Tibial nerve (tissue), 4 donors: ENCODE measurements around the gene TESK1. TPM values are rescaled to one million over a fixed set of nuclear protein-coding genes. Genes with fewer than 3 reads are reported as not detected.

Experiments used
- DNase-seq, 2 donors: peaks; one replicate each; pipeline ENCODE4 v3.0.0-alpha.2; 2019; ENCODE audit warnings: low spot score in 2 of 2
- H3K27ac ChIP-seq, 4 donors: fragments of 200-600 bp; sonication (generic) in 3 of 4; one replicate each; pipeline ENCODE4 v1.5.1; 2017 to 2019; ENCODE audit warnings: mild to moderate bottlenecking in 1 of 4
- H3K27me3 ChIP-seq, 2 donors: fragments of 200-600 bp; sonication (generic) in 1 of 2; one replicate each; pipeline versions ENCODE4 v1.5.1 to v1.6.0; 2017 to 2019
- H3K36me3 ChIP-seq, 3 donors: fragments of 200-600 bp; sonication (generic); one replicate each; pipeline ENCODE4 v1.5.1; 2018 to 2019
- H3K4me1 ChIP-seq, 4 donors: fragments of 200-600 bp; sonication (generic) in 3 of 4; one replicate each; pipeline ENCODE4 v1.5.1; 2017 to 2019
- H3K4me3 ChIP-seq, 4 donors: fragments of 200-600 bp; sonication (generic) in 3 of 4; one replicate each; pipeline ENCODE4 v1.5.1; 2017 to 2019; ENCODE audit warnings: mild to moderate bottlenecking in 1 of 4, moderate library complexity in 1 of 4
- H3K9me3 ChIP-seq, 4 donors: fragments of 200-600 bp; sonication (generic) in 3 of 4; one replicate each; pipeline ENCODE4 v1.5.1; 2017 to 2019
- EP300 ChIP-seq, 2 donors: sonication (generic); formaldehyde crosslinking; IDR thresholded peaks; one replicate each; pipeline ENCODE4 v1.6.1; 2017; ENCODE audit warnings: antibody characterized with exemption in 2 of 2, mild to moderate bottlenecking in 1 of 2
- POLR2A ChIP-seq, 2 donors: fragments of 450-650 bp; IDR thresholded peaks; one replicate each; pipeline ENCODE4 v1.6.1; 2017; ENCODE audit warnings: antibody characterized with exemption in 2 of 2, mild to moderate bottlenecking in 2 of 2, moderate library complexity in 2 of 2
- WGBS, 2 donors: methylation state at CpG; one replicate each; pipeline ENCODE4 v1.1.5; 2018; 5-methylcytosine and 5-hydroxymethylcytosine counted together
- total RNA-seq, 4 donors: library from RNA; depleted of rRNA; stranded (reverse); fragments of >200 nt; gene quantifications; one replicate each; pipeline ENCODE4 v1.1.0, GENCODE V29; 2016
- TF ChIP-seq, protein P1 (sequence below), 5 experiments: fragments of 200-600 bp in 3 of 5; fragments of 450-650 bp in 2 of 5; sonication (generic) in 3 of 5; IDR thresholded peaks; one replicate each; pipeline ENCODE4 v1.5.1; 2016 to 2019; ENCODE audit warnings: antibody characterized with exemption in 5 of 5, mild to moderate bottlenecking in 3 of 5, moderate library complexity in 2 of 5

The TESK1 gene
- total RNA-seq, 4 donors from 2014 or later: 29.3 to 40.0 (median 35.6) TPM

DNA sequence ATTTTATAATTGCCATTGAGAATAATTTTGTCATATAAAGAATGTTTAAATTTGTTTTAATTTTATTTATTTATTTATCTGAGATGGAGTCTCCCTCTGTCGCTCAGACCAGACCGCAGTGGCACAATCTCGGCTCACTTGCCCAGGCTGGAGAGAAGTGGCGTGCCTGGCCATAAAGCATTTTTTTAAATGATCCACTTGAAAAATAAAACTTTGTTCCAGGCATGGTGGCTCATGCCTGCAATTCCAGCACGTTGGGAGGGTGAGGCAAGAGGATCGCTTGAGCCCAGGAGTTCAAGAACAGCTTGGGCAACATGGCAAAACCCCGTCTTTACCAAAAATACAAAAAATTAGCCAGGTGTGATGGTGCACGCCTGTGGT lies 47.8 kb downstream of the TESK1 start:
- 88 to 94% methylated on average over 8 of the region's 8 CpGs for WGBS, 2 donors
- Histone ChIP-seq H3K36me3 (no peaks in the 10 kb centered on the region), H3K9me3 (no peaks in the 10 kb centered on the region), H3K27me3 (no peaks in the 10 kb centered on the region), H3K4me3 (no peak overlapping the region), H3K27ac (no peak overlapping the region), H3K4me1 (peaks cover 0 to 9% (median 4%) of the 10 kb centered on the region in 4 donors)
- no peak for TF ChIP-seq POLR2A (IDR thresholded peaks at IDR 0.05)
- DNase-seq: no peak

- DNase-seq: no peak
Measured at GRCh38 chr9:35653611-35654010, 48.5 kb downstream of the TESK1 start.

DNA sequence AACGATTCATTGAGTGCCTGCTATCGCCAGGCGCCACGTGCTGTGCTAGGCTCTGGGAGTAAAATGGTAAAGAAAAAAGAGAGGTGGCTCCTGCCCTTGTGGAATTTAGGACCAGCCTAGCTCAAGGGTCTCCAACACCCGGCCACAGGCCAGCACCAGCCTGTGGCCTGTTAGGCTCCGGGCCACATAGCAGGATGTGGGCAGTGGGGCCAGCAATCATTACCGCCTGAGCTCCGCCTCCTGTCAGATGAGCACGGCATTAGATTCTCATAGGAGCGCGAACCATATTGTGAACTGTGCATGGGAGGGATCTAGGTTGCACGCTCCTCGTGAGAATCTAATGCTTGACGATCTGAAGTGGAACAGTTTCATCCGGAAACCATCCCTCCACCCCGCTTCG lies 51.3 kb downstream of the TESK1 start:
- no peak overlapping the region for H3K4me3 ChIP-seq
- H3K27me3 ChIP-seq: no peaks in the 10 kb centered on the region
- no peak for TF ChIP-seq POLR2A (IDR thresholded peaks at IDR 0.05)
- peaks cover 0 to 11% (median 0%) of the 10 kb centered on the region in 3 donors for H3K36me3 ChIP-seq
- no peaks in the 10 kb centered on the region for H3K9me3 ChIP-seq
- peaks cover 0 to 35% (median 10%) of the 10 kb centered on the region in 4 donors for H3K4me1 ChIP-seq
- 76 to 82% methylated on average over 17 of the region's 17 CpGs for WGBS, 2 donors
- peak overlapping the region in 1 of 4 donors; percentile 99 for H3K27ac ChIP-seq
- no peak for DNase-seq

More at GRCh38 chr9:35653611-35654010, 48.5 kb downstream of the TESK1 start:
- Histone ChIP-seq H3K4me3 (no peak overlapping the region), H3K36me3 (no peaks in the 10 kb centered on the region), H3K4me1 (peaks cover 0 to 9% (median 4%) of the 10 kb centered on the region in 4 donors), H3K27ac (no peak overlapping the region), H3K9me3 (no peaks in the 10 kb centered on the region), H3K27me3 (no peaks in the 10 kb centered on the region)
- WGBS, 2 donors: 91 to 96% methylated on average over 2 of the region's 2 CpGs
- TF ChIP-seq EP300 (IDR thresholded peaks at IDR 0.05) (no peak), POLR2A (IDR thresholded peaks at IDR 0.05) (no peak)
- TF ChIP-seq, protein P1, sequence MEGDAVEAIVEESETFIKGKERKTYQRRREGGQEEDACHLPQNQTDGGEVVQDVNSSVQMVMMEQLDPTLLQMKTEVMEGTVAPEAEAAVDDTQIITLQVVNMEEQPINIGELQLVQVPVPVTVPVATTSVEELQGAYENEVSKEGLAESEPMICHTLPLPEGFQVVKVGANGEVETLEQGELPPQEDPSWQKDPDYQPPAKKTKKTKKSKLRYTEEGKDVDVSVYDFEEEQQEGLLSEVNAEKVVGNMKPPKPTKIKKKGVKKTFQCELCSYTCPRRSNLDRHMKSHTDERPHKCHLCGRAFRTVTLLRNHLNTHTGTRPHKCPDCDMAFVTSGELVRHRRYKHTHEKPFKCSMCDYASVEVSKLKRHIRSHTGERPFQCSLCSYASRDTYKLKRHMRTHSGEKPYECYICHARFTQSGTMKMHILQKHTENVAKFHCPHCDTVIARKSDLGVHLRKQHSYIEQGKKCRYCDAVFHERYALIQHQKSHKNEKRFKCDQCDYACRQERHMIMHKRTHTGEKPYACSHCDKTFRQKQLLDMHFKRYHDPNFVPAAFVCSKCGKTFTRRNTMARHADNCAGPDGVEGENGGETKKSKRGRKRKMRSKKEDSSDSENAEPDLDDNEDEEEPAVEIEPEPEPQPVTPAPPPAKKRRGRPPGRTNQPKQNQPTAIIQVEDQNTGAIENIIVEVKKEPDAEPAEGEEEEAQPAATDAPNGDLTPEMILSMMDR (IDR thresholded peaks at IDR 0.05): no peak

DNA sequence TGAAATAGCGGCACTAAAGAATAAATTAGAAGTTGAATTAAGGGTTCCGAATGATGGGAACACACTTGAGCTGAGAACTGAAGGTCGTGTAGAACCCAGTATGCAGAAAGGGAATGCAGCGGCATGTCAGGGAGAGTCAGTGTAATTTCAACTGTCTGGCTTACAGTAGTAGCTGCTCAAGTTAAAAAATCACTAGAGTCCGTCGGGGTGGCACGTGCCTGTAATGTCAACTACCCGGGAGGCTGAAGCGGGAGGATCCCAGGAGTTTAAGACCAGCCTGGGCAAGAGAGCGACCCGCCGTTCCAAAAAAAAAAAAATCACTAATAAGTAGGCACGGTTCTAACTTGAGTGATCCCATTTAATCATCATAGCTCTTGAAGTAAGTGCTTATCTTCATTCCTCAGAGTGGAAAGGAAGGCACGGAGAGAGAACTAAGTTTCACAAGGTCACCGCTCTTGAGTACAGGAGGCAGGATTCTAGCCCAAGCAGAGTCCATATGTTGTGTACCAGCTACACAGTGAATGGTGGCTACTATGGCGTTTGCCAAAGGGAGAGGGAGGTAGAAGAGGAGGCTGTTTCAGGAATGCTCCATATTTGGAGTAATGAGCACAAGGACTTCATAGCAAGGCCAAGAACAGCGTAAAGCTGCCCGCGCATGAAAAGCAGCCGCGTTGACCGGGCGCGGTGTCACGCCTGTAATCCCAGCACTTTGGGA lies 51.9 kb downstream of the TESK1 start:
- Histone ChIP-seq H3K9me3 (no peaks in the 10 kb centered on the region), H3K27ac (peak overlapping the region; percentile 90 to 99 (median 92)), H3K36me3 (peaks cover 0 to 12% (median 0%) of the 10 kb centered on the region in 3 donors), H3K27me3 (no peaks in the 10 kb centered on the region), H3K4me1 (peaks cover 0 to 41% (median 10%) of the 10 kb centered on the region in 4 donors), H3K4me3 (peak overlapping the region; percentile 58 to 94 (median 90))
- TF ChIP-seq, protein P1 (IDR thresholded peaks at IDR 0.05): no peak
- no peak for TF ChIP-seq EP300 (IDR thresholded peaks at IDR 0.05)
- no peak for TF ChIP-seq POLR2A (IDR thresholded peaks at IDR 0.05)
- 34% methylated on average over 25 of the region's 25 CpGs for WGBS, 2 donors
- DNase-seq: no peak

DNA sequence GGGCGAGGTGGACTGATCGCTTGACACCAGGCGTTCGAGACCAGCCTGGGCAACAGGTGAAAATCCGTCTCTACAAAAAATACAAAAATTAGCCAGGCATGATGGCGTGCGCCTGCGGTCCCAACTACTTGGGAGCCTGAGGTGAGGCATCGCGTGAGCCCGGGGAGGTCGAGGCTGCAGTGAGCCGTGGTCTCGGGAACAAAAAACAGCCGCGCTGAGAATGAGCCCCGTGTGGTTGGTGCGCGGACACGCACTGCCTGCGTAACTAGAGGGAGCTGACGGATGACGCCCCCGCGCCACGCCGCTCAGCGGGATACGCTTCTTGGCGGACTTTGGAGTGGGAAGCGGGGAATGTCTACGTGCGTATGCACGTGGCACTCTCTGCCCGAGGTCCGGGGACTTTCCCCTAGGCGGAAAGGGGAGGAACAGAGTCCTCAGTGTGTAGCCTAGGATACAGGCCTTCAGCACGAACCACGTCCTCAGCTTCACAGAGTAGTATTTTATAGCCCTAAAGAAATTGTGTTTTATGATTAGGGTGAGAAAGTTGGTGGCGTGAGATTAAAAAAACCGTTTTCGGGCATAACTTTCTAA lies 52.6 kb downstream of the TESK1 start, which contains the start of gene RMRP:
Gene RMRP (minus strand): TSS at position 474 of the 591 bp plus-strand sequence.
- DNase-seq: peak; percentile 82 to 89
- Histone ChIP-seq H3K4me3 (peak within 1 kb of the TSS; percentile 58 to 94 (median 90)), H3K9me3 (no peaks in the 10 kb centered on the region), H3K36me3 (peaks cover 0 to 14% (median 0%) of the 10 kb centered on the region in 3 donors), H3K27me3 (no peaks in the 10 kb centered on the region), H3K27ac (peak within 1 kb of the TSS; percentile 90 to 99 (median 92)), H3K4me1 (peaks cover 0 to 42% (median 10%) of the 10 kb centered on the region in 4 donors)
- WGBS, 2 donors: 0 to 1% methylated on average over 33 to 42 of the region's 42 CpGs
- TF ChIP-seq POLR2A (IDR thresholded peaks at IDR 0.05) (peak; percentile 88 to 90), EP300 (IDR thresholded peaks at IDR 0.05) (peak; percentile 98 to 99)
- TF ChIP-seq, protein P1 (IDR thresholded peaks at IDR 0.05): peak; percentile 16 to 86 (median 33)
